HG03521 (cell line): ENCODE results near the gene PRR33.

Experiments used
- ATAC-seq: cut with Tn5 transposase; IDR thresholded peaks from one replicate; pipeline ENCODE4 v1.9.1; 2021; ENCODE audit warnings: mild to moderate bottlenecking, moderate library complexity; ENCODE audit not compliant: unreplicated experiment

The PRR33 gene

DNA sequence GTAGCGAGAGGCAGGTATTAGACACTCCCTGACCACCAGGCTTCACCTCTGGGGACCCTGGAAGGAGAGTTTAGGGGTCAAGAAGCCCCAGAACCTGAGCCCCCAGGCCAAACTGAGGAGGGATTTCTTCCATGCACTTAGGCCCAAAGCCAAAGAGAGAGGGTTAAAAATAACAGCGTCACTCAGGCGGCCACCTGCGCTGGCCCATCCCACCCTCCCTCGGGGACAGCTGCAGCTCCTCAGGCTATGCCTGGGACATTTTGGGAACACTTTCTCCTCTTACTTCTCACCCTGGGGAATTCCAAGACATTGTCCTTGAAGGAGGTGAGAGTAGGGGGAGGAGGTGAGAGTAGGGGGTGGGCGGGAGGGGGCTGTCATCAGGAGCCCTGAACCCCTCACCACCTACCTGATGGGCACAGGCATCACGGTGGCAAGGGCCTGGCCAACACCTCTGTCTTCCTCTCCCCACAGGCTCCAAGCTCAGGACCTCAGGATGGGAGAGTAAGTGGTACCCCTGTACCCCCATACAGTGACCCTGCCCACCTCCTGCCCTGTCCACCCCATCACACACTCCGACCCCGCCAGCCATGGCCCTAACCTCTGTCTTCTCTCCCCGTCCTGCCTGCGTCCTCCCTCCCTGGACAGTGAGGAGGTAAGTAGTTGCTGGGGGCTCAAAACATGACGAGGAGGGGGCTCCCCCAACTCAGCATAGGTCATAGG lies 52.3 kb downstream of the PRR33 start:
- no peak for ATAC-seq

DNA sequence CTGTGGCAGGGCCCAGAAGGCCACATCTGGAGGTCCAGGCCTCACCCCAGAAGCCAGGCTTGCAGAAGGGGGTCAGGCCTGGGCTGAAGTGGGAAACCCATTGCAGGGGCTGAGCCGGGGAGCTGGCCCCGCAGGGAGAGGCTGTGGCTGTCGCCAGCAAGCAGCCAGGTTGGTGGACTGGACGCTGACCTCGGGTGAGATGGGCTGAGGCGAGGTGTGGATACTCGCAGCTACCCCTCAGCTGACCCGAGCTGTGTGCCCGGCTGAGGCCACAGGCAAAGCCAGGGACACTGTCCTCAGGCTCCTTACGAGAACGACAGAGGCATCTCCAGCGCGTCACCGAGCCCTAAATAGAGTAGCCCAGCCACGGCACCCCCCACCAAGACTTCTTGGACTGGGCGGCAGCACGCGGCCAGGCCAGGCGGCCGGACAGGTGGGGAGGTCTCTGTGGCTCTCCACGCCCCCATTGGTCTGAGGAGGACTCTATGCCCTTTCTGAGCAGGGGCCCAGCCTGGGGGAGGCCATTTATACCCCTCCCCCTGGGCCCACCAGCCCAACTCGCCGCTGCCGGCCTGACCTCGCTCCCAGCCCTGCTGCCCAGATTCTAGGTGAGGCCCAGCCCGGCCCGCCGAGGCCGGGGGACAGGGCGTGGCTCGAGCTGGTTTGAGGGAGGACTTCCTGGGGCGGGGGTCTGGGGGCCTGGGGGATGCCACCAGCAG lies 53.1 kb downstream of the PRR33 start, which contains the start of gene TNNI2:
Gene TNNI2 (plus strand): TSS at position 556 of the 719 bp plus-strand sequence. CDS start 716 bp downstream, outside the sequence.
- ATAC-seq: no peak
